GF-D8 (cell line): ENCODE measurements around the gene UGGT2.
"Not testable (repeated sequence)": the region's sequence is repeated elsewhere in the genome, so short reads cannot be mapped to it uniquely, and the experiment has no call there.

Experiments used
- DNase-seq: peaks from one replicate; lab custom pipeline; 2025; lab: John Stamatoyannopoulos, UW

The UGGT2 gene, protein sequence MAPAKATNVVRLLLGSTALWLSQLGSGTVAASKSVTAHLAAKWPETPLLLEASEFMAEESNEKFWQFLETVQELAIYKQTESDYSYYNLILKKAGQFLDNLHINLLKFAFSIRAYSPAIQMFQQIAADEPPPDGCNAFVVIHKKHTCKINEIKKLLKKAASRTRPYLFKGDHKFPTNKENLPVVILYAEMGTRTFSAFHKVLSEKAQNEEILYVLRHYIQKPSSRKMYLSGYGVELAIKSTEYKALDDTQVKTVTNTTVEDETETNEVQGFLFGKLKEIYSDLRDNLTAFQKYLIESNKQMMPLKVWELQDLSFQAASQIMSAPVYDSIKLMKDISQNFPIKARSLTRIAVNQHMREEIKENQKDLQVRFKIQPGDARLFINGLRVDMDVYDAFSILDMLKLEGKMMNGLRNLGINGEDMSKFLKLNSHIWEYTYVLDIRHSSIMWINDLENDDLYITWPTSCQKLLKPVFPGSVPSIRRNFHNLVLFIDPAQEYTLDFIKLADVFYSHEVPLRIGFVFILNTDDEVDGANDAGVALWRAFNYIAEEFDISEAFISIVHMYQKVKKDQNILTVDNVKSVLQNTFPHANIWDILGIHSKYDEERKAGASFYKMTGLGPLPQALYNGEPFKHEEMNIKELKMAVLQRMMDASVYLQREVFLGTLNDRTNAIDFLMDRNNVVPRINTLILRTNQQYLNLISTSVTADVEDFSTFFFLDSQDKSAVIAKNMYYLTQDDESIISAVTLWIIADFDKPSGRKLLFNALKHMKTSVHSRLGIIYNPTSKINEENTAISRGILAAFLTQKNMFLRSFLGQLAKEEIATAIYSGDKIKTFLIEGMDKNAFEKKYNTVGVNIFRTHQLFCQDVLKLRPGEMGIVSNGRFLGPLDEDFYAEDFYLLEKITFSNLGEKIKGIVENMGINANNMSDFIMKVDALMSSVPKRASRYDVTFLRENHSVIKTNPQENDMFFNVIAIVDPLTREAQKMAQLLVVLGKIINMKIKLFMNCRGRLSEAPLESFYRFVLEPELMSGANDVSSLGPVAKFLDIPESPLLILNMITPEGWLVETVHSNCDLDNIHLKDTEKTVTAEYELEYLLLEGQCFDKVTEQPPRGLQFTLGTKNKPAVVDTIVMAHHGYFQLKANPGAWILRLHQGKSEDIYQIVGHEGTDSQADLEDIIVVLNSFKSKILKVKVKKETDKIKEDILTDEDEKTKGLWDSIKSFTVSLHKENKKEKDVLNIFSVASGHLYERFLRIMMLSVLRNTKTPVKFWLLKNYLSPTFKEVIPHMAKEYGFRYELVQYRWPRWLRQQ (N-terminal part only)

DNA sequence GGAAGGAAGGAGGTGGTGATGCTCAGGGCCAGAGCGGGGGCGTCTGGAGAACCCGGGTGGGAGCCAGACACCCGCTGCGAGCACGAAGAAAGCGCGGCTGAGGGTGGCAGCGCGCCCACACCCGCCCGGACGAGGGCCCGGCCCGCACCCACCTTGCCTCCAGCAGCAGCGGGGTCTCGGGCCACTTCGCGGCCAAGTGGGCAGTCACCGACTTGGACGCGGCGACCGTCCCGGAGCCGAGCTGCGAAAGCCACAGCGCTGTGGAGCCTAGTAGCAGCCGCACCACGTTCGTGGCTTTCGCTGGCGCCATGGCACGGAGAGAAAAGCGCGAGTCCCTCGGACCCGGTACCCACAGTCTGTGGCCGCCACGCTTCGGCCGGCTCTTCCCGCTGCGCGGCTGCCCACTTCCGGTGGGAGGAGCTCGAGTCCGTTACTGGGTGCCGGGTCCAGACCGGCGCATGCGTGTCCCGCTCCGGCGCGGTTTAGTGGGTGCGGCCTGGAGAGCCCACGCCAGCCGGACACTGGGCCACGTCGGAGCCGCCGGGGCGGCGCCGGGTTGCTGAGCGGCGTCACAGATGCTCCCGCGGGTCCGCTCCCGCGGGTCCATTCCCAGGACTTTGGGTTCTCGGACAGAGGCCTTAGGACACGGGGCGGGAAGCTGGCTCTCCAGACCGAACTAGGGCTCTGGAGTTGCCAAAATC lies at the start of gene UGGT2:
Gene UGGT2, minus strand, starts transcription at position 399 of the 701 bp plus-strand sequence. Its CDS starts 89 bp downstream, at position 310.
- DNase-seq = no peak

DNA sequence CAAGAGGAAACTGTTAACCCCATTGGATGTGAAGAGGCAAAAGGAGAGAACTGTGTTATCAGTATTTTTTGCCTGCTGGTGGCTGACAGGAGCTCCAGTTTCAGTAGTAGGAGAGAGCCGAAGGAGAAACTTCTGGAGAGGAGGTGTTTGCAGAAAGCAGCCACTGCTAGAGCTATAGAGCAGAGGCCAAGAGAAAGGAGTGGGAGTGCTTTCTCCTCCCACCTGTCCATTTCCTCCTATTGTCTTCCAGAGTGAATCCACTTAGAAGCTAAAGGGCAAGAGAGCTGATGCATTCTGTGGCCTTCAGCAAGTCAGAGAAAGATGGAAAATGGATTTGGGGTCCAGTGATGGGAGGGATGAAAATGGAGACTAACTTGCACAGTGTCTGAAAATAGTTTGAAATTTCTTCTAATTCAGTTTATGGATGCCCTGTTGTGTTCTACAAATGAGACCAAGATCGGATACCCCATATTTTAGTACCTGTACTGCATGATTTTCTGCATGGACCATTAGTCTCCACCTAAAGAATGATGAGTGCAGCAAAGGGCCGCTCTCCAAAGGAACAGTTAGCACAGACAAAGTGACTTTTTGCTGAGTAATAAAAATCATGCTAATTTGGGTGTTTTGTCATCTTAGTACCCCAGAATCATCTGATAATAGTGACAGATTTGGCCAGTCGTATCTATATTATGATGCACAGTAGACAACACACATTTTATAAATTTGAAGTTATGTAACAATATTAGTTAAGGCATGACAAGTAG lies 47.4 kb upstream of the UGGT2 start:
- DNase-seq = no peak

DNA sequence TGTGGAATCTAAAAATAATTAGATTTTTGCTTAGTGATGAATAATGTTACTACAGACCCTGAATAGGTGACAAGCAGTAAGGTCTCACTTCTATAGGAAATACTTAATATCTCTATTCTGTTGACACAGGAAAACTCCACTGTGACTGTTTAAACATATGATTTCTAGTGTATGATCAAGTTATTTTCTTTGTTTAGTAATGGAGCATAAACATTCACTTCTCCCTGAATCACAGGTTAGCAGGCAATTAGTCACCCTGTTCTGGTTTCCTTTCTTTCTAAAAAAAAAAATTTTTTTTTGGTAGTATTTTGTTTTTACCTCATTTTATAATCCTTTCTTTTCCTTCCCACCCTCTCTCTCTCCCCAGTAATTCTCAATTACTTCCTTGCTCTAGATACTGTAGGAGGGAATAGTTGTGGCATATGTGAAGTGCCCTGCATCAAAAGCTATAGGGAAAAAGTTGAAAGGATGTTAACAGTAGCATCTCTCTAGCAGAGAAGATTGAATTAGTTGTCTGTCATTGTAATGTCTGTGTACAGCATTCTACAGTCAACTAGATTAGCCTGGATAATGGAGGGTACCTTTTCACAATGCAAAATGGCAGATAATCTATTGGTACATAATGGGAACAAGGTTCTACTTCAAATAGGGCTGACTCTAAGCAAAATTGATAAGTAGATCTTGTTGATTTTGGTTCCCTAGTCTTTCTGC lies 40.2 kb upstream of the UGGT2 start:
- DNase-seq = no peak

DNA sequence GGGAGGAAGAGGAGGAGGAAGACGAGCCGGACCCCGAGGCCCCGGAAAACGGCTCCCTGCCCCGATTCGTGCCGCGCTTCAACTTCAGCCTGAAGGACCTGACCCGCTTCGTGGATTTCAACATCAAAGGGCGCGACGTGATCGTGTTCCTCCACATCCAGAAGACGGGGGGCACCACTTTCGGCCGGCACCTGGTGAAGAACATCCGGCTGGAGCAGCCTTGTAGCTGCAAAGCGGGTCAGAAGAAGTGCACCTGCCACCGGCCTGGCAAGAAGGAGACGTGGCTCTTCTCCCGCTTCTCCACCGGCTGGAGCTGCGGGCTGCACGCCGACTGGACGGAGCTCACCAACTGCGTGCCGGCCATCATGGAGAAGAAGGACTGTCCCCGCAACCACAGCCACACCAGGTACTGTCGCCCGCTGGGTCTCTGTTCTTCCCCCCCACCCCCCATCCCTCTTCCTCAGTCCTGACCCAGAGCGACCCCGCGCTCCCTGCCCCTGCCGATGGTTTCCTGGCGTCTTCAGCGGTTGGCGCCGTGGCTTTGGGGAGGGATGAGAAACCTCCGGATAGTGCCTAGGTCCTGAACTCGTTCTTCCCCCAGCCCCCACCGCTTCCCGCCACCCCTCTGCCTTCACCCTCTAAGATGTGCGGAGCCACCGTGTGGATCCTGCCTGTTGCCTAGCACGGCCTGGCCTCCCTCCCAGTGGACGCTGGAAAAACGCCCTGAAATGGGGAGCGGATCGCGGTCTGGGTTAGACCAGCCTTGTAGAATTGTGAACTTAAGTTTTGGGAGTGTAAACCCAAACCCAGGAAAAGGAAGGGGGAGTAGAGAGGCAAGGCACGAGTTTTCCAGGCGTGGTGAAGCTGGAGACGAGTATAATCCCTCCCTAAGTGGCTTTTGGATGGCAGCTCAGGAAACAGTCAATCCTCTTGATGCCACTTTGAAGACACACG lies 38.2 kb upstream of the UGGT2 start:
- no peak for DNase-seq

DNA sequence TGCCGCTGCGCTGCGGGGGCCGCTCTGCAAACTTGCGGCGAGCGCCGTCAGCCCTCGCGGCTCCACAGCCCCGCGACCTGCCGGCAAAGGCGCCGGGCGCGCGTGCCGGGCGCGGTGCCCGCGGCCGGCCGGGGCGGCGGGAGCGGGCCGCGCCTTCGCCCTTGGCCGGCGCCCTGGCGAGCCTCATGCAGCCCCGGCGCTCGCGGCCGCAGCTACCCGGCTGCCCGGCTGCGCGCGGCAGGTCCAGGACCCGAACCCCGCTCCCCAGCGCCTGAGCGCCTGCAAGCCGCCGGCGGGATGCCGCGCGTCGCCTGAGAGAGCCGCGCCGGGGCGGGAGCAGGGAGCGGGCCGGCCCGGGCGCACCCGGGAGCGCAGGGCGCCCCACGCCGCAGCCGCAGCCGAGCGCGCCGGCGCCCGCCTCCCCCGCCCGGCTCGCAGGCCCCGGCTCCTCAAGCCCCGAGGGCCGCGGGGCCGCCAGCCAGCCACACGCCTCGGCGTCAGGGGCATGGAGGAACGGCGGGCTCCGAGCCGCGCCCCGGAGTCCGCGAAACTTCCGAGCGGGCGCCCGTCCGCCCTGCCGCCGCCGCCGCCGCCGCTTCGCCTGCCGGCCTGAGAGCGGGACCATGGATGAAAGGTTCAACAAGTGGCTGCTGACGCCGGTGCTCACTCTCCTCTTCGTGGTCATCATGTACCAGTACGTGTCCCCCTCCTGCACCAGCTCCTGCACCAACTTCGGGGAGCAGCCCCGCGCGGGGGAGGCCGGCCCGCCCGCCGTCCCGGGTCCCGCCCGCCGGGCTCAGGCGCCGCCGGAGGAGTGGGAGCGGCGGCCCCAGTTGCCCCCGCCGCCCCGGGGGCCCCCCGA lies 37.3 kb upstream of the UGGT2 start:
- no peak for DNase-seq

DNA sequence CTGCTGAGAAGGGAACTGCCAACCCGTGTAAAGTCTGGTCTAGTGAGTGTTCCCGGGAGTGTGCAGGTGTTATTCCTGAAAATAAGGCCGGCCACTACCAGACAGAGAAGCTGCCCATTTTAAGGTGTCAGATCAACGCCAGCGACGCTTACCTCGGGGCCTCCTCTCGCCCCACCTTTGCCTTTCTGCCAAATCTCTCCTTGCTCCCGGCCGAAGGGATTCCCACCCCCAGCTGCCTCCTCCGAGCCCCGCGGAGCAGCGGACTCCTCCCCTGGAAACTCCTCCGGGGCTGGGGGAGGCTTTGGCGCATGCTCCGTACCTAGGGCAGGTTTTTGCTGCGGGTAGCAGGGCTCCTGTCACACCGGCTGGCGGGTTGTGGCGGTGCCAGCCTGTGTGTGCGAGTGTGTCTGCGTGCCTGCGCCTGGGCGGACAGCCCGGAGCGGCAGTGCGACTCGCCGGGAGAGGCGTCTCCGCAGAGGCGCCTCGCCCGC lies 36.6 kb upstream of the UGGT2 start, which contains the start of gene HS6ST3:
Gene HS6ST3, plus strand, starts transcription at position 359 of the 491 bp plus-strand sequence.
- DNase-seq = no peak

DNA sequence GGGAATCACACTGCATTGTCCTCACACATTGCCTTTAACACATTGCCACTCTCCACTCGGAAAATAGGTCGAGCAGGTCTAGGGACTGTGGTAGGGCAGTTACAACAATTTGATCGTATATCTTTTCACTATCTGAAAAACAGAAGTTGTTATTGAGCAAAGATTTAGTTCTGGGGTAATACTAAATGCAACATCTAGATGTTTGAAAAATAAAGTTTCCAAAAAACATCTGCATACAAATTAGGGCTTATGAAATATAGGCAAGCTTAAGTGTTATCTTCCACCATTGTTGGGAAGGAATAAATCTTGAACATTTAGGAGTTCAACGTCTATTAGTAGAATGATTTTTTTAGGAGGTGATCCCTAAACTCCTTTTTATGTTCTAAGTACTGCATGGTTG lies 35.9 kb upstream of the UGGT2 start:
- no peak for DNase-seq

DNA sequence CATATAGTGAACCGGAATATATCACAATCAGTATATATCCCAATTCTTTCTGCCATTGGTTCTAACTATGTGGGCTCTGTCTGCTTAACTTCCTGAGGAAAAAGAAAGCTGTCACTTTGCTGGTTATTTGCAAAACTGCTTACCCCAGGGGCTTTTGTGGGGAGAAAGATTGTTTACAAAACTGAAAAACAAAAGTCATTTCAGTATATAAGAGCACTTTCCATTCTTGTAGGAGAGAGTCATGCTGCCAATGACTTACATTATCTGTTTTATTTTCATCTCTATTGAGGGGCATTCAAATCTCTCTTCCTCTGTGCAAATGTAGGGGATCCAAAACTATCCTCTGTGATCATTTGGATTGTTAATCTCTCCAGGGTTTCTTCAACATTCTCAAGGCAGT lies 33.5 kb upstream of the UGGT2 start:
- no peak for DNase-seq

DNA sequence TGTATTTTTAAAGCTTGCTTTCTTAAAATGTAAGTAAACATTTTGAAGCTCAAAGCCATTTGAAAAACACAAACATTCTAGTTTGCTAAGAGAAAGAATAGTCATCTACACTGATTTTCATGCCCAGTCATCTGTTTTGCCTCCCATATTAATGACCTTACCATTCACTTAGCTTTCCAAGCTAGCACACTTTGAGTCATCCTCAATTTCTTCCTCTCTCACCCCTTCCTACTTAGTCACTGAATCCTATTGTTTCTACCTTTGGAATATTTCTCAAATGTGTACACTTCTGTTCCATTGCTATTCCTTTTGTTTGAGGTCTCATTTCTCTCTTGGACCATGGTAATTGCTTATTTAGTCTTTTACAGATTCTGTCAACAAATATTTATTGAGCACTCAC lies 29.4 kb upstream of the UGGT2 start:
- no peak for DNase-seq

DNA sequence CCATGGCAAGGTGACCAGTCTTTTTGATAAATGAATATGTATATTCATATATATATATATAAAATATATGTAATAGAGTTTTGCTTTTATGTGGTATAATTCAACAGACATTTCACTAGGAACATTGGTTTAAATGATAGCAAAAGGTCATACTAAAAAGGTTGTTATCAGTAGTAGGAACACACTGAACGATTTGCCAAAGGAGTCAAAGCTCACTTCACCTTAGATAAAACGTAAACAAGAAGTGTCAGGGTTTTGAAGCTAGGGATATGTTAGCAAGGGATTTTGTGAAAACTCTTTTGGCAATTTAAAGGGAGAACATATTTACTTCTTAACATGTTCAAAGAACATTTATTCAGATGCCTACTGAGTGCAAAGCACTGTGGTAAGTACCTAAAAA lies 28.7 kb upstream of the UGGT2 start:
- DNase-seq = no peak

DNA sequence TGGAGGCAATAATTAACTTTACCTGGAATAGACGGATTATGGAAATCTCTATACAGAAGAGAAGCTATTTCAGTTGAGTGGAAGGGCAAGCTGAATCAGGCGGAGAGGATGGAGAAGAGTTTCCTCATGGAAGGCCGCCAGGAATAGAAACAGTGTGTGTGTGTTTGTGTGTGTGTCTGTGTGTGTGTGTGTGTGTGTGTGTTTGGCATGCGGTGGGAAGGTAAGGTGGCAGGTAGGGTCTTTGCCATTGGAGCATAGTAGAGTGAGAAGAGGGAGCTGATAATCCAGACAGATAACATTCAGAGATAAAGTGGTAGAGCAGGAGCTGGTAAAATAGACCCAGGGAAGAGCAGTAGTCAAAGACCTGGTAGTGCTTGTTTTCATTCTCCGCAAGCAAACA lies 27.5 kb upstream of the UGGT2 start:
- DNase-seq = no peak

DNA sequence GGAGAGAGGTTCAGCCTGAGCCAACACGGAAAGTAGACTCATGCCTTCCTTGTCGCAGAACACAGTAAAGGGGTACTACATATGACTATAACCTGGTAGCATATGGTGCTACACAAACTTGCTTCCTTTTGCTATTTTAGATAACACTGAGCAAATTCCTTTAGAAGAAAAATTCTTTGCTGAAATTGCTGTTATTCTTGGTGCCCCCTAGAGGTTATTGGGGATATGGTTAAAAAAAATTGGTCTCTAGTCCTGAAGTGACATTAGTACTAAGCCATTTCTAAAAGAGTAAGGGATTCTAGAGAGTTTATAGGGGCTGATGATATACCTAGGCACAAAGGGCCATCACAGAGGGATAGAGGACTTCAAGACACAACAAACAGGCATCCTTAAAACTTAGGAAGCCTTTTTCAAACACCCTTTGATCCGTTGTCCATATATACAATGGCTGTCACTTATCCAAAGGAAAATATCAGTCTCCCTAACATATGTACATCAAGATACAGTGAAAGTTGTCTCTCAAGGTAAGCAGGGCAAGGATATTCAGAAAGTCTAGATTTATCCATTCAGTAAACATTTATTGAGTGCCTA lies 22.8 kb upstream of the UGGT2 start:
- no peak for DNase-seq

DNA sequence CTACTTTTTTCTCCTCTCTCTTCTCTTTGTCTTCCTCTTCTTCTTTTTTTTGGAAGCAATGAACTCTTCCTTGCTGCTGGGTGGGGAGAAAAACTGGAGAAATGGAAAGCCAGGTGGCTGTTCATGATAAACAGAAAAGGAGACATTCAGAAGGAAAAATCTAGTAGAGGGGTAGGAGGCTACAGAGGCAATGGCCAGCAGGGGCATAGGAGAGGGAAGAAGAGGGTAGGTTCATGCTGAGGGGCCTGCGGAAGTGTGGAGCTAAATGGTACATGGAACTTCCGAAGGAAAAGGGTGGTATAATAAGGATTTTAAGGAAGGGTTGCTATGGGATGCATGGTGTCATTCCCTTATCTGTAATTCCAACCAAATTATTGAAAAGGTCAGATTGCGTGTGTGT lies 19.2 kb upstream of the UGGT2 start:
- no peak for DNase-seq

DNA sequence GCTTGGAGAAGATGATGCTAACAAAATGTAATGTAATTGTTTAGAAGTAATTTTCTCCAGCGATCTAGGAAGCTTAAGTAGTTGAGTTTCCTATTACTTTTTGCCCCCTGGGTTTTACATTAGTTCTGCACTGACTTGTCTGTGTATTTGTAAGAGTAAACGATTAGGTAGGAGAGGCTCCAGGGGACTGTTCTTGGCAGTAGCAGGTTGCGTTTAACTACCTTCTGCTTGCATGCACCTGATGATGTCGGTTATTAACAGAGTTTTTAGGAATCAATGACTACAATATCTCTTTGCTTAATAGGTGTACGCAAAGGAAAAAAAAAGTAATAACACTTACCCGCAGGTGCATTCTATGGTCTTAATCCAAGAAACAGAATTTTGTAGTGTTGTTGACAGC lies 18.3 kb upstream of the UGGT2 start:
- no peak for DNase-seq

DNA sequence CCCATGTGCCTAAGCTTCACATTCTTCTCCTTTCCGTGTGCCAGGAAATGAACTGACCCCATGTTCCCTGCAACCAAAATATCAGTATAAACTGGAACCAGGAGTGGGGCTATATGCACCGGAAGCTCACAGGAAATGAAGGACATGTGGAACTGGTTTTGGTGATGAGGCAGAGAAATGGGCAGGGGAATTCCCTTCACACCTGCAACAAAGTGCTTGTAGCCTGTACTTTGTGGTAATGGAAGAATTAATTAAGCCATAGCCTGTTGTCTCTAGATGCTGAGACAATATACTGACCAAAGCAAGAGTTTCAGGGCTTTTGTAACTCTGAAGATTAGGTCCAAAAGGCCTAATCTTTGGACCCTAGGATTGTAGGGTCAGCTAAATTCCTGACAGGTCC lies 15.5 kb upstream of the UGGT2 start:
- DNase-seq = no peak

DNA sequence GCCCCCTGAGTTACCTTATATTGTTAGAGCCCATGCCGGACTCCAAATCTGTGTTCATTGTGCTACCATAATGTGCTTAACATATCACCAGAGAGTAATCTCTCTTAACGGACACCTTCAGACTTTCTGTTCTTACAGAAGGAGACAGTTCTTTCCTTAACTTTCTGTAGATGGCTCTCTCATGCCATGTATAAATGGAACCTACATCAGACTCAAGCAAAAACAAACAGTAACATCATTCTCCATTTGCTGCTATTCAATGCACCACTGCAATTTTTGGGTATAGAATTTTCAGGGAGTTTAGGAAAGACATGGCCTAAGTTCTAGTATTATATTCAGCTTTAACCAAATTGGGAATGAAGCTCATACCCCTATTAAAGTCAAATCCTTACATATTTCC lies 12.6 kb upstream of the UGGT2 start:
- DNase-seq = no peak

DNA sequence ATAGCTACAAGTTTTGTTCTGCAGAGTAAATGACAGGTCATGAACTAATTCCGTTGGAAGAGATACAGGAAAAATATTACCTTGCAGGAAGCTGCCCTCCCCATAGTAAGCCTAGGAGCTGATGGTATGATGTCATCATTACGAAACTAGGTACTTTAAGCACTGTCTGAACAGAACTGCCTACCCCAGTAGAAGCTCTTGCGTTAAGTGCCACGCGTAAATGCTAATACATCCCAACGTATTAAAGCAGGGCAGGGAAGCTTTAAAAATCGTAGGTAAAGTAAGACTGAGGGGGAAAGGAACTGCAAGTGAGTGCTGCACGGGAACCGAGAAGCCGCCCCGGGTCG lies 572 bp downstream of the UGGT2 start:
- DNase-seq = no peak

DNA sequence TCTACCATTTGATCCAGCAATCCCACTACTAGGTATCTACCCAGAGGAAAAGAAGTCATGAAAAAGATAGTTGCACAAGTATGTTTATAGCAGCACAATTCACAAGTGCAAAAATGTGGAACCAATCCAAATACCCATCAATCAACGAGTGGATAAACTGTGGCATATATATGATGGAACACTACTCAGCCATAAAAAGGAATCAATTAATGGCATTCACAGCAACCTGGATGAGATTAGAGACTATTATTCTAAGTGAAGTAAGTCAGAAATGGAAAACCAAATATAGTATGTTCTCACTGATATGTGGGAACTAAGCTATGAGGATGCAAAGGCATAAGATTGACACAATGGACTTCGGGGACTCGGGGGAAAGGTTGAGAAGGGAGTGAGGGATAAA lies 1.3 kb downstream of the UGGT2 start:
- DNase-seq = not testable (repeated sequence)
